ENCODE results near the gene LSM4.

LSM4 gene

DNA sequence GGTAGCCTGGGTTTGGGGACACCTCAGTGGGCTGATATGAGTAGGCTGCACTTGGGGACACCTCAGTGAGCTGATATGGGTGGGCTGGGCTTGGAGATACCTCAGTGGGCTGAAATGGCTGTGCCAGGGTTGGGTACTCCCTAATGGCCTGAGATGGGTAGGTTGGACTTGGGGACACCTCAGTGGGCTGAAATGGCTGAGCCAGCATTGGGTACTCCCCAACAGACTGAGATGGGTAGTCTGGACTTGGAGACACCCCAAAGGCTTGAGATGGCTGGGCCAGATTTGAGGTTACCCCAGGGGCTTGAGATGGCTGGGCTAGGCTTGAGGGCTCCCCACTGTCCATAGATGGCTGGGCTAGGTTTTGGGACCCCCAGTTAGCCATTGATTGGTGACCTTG is 60.7 kb downstream of the LSM4 start:
- Histone ChIP-seq H3K27me3 (peaks cover 6% of the 10 kb centered on the region; the same call in 1 of the 2 replicates), H3K4me3 (ENCODE audit: low read depth, low read length) (no peak overlapping the region), H3K36me3 (peaks cover 3% of the 10 kb centered on the region; the same call in 1 of the 2 replicates), H3K9me3 (no peaks in the 10 kb centered on the region), H3K4me1 (no peaks in the 10 kb centered on the region)
- no peak for DNase-seq
- TF ChIP-seq, protein P1, sequence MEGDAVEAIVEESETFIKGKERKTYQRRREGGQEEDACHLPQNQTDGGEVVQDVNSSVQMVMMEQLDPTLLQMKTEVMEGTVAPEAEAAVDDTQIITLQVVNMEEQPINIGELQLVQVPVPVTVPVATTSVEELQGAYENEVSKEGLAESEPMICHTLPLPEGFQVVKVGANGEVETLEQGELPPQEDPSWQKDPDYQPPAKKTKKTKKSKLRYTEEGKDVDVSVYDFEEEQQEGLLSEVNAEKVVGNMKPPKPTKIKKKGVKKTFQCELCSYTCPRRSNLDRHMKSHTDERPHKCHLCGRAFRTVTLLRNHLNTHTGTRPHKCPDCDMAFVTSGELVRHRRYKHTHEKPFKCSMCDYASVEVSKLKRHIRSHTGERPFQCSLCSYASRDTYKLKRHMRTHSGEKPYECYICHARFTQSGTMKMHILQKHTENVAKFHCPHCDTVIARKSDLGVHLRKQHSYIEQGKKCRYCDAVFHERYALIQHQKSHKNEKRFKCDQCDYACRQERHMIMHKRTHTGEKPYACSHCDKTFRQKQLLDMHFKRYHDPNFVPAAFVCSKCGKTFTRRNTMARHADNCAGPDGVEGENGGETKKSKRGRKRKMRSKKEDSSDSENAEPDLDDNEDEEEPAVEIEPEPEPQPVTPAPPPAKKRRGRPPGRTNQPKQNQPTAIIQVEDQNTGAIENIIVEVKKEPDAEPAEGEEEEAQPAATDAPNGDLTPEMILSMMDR (IDR thresholded peaks at IDR 0.05; ENCODE audit: low read depth, low read length) = no peak

DNA sequence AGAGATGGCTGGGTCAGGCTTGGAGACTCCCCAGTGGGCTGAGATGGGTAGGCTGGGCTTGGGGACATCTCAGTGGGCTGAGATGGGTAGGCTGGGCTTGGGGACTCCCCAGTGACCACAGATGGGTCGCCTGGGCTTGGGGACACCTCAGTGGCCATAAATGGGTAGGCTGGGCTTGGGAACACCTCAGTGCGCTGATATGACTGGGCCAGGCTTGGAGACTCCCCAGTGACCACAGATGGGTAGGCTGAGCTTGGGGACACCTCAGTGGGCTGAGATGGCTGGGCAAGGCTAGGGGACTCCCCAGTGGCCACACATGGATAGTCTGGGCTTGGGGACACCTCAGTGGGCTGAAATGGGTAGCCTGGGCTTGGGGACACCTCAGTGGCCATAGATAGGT is 61.4 kb downstream of the LSM4 start:
- no peaks in the 10 kb centered on the region for H3K9me3 ChIP-seq
- peaks cover 3% of the 10 kb centered on the region; the same call in 1 of the 2 replicates for H3K36me3 ChIP-seq
- no peaks in the 10 kb centered on the region for H3K4me1 ChIP-seq
- peaks cover 6% of the 10 kb centered on the region; the same call in 1 of the 2 replicates for H3K27me3 ChIP-seq
- DNase-seq = no peak
- H3K4me3 ChIP-seq (ENCODE audit: low read depth, low read length) = no peak overlapping the region
- TF ChIP-seq, protein P1 (IDR thresholded peaks at IDR 0.05; ENCODE audit: low read depth, low read length) = no peak

DNA sequence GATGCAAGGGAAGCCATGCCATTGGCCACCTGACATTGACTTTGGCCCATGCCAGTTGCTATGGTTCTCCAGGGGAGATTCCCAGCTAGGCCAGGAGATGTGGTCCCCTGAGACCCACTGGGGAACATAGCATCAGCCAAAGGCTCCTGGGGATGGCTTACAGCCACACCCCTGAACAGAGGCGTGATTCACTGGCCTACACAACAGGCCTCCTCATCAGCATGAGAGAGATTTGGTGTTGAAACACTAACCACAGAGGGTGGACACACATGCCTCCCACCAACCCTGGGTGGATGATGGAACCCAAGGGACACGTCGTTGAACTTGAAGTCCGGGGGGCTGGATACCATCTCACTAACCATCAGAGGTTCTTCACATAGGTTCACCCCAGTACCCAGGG is 63.0 kb downstream of the LSM4 start:
- Histone ChIP-seq H3K36me3 (peaks cover under 1% of the 10 kb centered on the region; the same call in 1 of the 2 replicates), H3K4me1 (no peaks in the 10 kb centered on the region), H3K9me3 (no peaks in the 10 kb centered on the region), H3K4me3 (ENCODE audit: low read depth, low read length) (no peak overlapping the region), H3K27me3 (peaks cover 11% of the 10 kb centered on the region)
- TF ChIP-seq, protein P1 (IDR thresholded peaks at IDR 0.05; ENCODE audit: low read depth, low read length) = no peak
- DNase-seq = no peak

DNA sequence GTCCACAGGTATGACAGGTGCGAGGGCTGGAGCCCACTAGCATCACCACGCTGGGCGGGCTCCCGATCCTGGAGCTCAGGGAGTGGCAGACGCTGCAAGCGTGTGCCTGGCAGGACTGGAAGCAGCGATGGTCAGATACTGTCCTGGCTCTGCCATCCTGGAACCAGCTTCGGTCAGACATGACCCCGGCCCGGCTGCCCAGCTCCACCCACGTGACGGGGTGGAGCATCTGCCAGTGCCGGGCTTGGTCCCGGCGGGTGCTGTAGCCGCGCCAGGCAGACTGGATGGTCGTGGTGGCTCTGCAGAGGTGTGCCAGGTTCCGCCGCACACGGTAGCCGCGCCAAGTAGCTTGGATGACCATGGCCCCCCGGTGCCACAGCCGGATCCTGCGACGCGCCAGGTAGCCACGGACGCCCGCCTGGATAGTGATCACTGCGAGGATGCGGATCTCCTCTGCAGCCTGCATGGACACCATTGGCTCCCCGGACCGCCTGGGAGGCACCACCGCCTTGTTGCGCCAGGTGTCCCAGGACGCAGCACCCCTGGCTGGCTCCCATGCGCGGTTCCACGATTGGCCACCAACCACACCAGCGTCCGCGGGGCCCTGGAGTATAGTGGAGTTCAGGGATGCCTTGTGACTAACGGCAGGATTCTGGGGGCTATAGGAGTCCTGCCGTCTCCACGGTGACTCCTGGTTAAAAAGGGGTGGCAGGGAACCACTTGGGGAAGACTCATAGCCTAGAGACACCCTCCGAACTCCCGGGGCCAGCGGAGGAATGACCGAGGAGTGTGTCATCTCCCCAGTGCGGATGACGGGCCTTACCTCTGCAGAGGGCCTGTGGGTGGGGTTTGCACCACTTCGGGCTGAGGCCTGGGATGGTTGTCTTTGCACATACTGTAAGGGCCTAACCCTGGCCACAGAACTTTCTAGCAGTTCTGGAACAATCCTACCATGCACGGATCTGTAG is 65.1 kb downstream of the LSM4 start:
- Histone ChIP-seq H3K9me3 (no peaks in the 10 kb centered on the region), H3K36me3 (no peaks in the 10 kb centered on the region), H3K27me3 (peaks cover 21% of the 10 kb centered on the region), H3K4me1 (no peaks in the 10 kb centered on the region), H3K4me3 (ENCODE audit: low read depth, low read length) (no peak overlapping the region)
- TF ChIP-seq, protein P1 (IDR thresholded peaks at IDR 0.05; ENCODE audit: low read depth, low read length) = no peak
- no peak for DNase-seq

Data from BE2C (cell line).